OCI-LY7 (cell line): ENCODE measurements around the gene SDK2. TPM values are rescaled to one million over a fixed set of nuclear protein-coding genes. Genes with fewer than 3 reads are reported as not detected.

Experiments
- BruUV-seq: library from RNA; stranded (reverse); fragments of 400-500 nt; replicated peaks from 2 replicates; lab custom pipeline; 2021; lab: Mats Ljungman, UMichigan
- CTCF ChIA-PET: fragments of 300-600 bp; sonication (Branson Sonifier 250); formaldehyde crosslinking; loops from one replicate; lab custom pipeline; 2022; ENCODE audit warnings: antibody characterized with exemption; ENCODE audit not compliant: unreplicated experiment; lab: Charles Lee
- POLR2A ChIA-PET: fragments of 300-600 bp; sonication (Branson Sonifier 250); formaldehyde crosslinking; loops from one replicate; lab custom pipeline; 2022; ENCODE audit warnings: antibody characterized with exemption; lab: Charles Lee
- DNase-seq: peaks from one replicate; pipeline ENCODE4 v3.0.0-alpha.2; 2015; ENCODE audit warnings: low spot score
- H2AFZ ChIP-seq: fragments of 200-600 bp; sonication (generic), shearing (Covaris generic); 2 replicates; pipeline ENCODE4 v1.6.1; 2014; ENCODE audit warnings: mild to moderate bottlenecking, antibody characterized with exemption, low read length, moderate library complexity
- H3K27ac ChIP-seq: fragments of 200-600 bp; sonication (generic); 2 replicates; pipeline ENCODE4 v1.5.1; 2014; ENCODE audit warnings: mixed run types, low read depth, mild to moderate bottlenecking, moderate library complexity, low read length, inconsistent platforms; ENCODE audit not compliant: poor library complexity, severe bottlenecking
- H3K36me3 ChIP-seq: fragments of 200-600 bp; sonication (generic); 2 replicates; pipeline ENCODE4 v1.6.1; 2014; ENCODE audit warnings: mild to moderate bottlenecking, antibody characterized with exemption, low read length, moderate library complexity, mixed read lengths; ENCODE audit not compliant: insufficient read depth
- H3K4me1 ChIP-seq: fragments of 200-600 bp; sonication (generic); 2 replicates; pipeline ENCODE4 v1.5.1; 2014; ENCODE audit warnings: mild to moderate bottlenecking, low read length; ENCODE audit not compliant: insufficient read depth, poor library complexity, severe bottlenecking
- H3K4me2 ChIP-seq: fragments of 200-600 bp; sonication (generic); 2 replicates; pipeline ENCODE4 v1.6.1; 2014; ENCODE audit warnings: mild to moderate bottlenecking, low read length
- H3K4me3 ChIP-seq: fragments of 200-600 bp; sonication (generic); 2 replicates; pipeline ENCODE4 v1.5.1; 2014; ENCODE audit warnings: mild to moderate bottlenecking, low read depth, low read length; ENCODE audit not compliant: poor library complexity, severe bottlenecking
- H3K79me2 ChIP-seq: fragments of 200-600 bp; sonication (generic); 2 replicates; pipeline ENCODE4 v1.6.1; 2016; ENCODE audit warnings: low read depth, mild to moderate bottlenecking, low read length, moderate library complexity, mixed read lengths; ENCODE audit not compliant: insufficient read depth
- H3K9me2 ChIP-seq: fragments of 200-600 bp; sonication (generic); 2 replicates; pipeline ENCODE4 v1.6.1; 2016; ENCODE audit warnings: mild to moderate bottlenecking, low read length, mixed read lengths; ENCODE audit not compliant: insufficient read depth
- H3K9me3 ChIP-seq: fragments of 200-600 bp; sonication (generic); 2 replicates; pipeline ENCODE4 v1.6.1; 2014; ENCODE audit warnings: mild to moderate bottlenecking, mixed run types, low read length, mixed read lengths
- H4K20me1 ChIP-seq: fragments of 200-600 bp; sonication (generic); 2 replicates; pipeline ENCODE4 v1.6.1; 2014; ENCODE audit warnings: mild to moderate bottlenecking, antibody characterized with exemption, low read length, moderate library complexity, mixed read lengths; ENCODE audit not compliant: insufficient read depth
- EZH2phosphoT487 ChIP-seq: fragments of 200-600 bp; sonication (generic); IDR thresholded peaks from 2 replicates; pipeline ENCODE4 v1.6.1; 2018; ENCODE audit warnings: low read depth, borderline replicate concordance, mild to moderate bottlenecking, mixed run types, antibody characterized with exemption, low read length, moderate library complexity, mixed read lengths
- intact Hi-C: fragments of 100-400 bp; cut with micrococcal nuclease; formaldehyde crosslinking; loops from one replicate; pipeline ENCODE4 v1.10.0; 2022; ENCODE audit not compliant: unreplicated experiment
- total RNA-seq, 2 experiments: library from RNA; depleted of rRNA in 1 of 2; stranded (reverse); fragments of >200 nt in 1 of 2; shearing (Covaris generic) in 1 of 2; gene quantifications; 2 replicates each; pipeline ENCODE4 v1.2.3, GENCODE V29; 2014 to 2022
- TF ChIP-seq, protein P1 (sequence below): fragments of 200-600 bp; sonication (generic); conservative IDR thresholded peaks from 2 replicates; pipeline ENCODE4 v1.5.1; 2014; ENCODE audit warnings: mild to moderate bottlenecking, antibody characterized with exemption, low read length, moderate library complexity, mixed read lengths

The SDK2 gene
- total RNA-seq, 2 experiments from 2014 or later, result 0.32 to 1.8 TPM

DNA sequence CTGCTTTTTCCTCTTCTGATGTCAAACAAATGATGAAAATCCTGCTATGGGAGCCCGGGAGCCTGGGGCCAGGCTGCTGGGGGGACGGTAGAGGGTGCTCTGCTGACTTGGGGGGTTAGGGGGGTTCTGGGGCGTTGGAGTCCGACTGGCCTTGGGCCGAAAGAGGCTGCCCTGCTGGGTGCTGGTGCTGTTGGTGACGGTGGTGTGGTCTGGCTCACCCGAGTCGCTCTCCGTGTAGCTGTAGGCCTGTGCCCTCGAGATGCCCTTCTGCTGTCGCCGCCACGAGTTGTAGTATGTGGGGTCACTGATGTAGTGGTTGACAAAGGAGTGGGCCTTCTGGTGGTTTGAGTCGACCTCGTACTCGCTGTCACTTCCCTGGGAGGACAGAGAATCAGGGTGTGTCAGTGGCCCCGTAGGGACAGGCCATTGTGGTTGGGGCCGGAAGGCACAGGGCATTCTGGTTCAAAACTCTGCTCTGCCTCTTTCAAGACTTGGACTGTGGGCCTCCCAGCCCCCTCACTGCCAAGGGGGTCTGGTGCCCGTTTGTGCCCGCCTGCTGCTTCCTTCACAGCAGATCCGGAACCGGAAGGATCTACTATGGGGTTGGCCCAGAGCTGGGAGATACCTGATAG lies 305.6 kb downstream of the SDK2 start:
- Histone ChIP-seq H3K27ac (no peak overlapping the region), H3K4me1 (no peaks in the 10 kb centered on the region), H2AFZ (no peak overlapping the region), H3K36me3 (no peaks in the 10 kb centered on the region), H3K9me2 (no peaks in the 10 kb centered on the region), H3K4me2 (no peak overlapping the region), H3K4me3 (no peak overlapping the region), H3K9me3 (no peaks in the 10 kb centered on the region), H3K79me2 (no peaks in the 10 kb centered on the region), H4K20me1 (no peaks in the 10 kb centered on the region)
- DNase-seq, result no peak
- intact Hi-C loops, result no loop called here
- CTCF ChIA-PET, result no interaction called here
- BruUV-seq, result no TSS peak
- no peak for TF ChIP-seq EZH2phosphoT487
- TF ChIP-seq, protein P1, sequence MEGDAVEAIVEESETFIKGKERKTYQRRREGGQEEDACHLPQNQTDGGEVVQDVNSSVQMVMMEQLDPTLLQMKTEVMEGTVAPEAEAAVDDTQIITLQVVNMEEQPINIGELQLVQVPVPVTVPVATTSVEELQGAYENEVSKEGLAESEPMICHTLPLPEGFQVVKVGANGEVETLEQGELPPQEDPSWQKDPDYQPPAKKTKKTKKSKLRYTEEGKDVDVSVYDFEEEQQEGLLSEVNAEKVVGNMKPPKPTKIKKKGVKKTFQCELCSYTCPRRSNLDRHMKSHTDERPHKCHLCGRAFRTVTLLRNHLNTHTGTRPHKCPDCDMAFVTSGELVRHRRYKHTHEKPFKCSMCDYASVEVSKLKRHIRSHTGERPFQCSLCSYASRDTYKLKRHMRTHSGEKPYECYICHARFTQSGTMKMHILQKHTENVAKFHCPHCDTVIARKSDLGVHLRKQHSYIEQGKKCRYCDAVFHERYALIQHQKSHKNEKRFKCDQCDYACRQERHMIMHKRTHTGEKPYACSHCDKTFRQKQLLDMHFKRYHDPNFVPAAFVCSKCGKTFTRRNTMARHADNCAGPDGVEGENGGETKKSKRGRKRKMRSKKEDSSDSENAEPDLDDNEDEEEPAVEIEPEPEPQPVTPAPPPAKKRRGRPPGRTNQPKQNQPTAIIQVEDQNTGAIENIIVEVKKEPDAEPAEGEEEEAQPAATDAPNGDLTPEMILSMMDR, result no peak
- POLR2A ChIA-PET, result interaction anchor here (0.5 to 0.7 kb wide), 2 partner anchors 903 to 1855 kb away, joined by 3 to 4 read pairs; no protein-coding TSS in a partner anchor

- Histone ChIP-seq H3K9me2 (no peaks in the 10 kb centered on the region), H3K4me1 (no peaks in the 10 kb centered on the region), H3K4me3 (no peak overlapping the region), H4K20me1 (no peaks in the 10 kb centered on the region), H3K4me2 (no peak overlapping the region), H3K27ac (no peak overlapping the region), H3K79me2 (no peaks in the 10 kb centered on the region), H3K36me3 (no peaks in the 10 kb centered on the region), H2AFZ (no peak overlapping the region), H3K9me3 (no peaks in the 10 kb centered on the region)
- no peak for DNase-seq
- intact Hi-C loops, result no loop called here
- BruUV-seq, result no TSS peak
- TF ChIP-seq EZH2phosphoT487, result no peak
- TF ChIP-seq, protein P1, result no peak
- ChIA-PET POLR2A (no interaction called here), CTCF (no interaction called here)
Measured at GRCh38 chr17:73338050-73338521, 306.2 kb downstream of the SDK2 start.

DNA sequence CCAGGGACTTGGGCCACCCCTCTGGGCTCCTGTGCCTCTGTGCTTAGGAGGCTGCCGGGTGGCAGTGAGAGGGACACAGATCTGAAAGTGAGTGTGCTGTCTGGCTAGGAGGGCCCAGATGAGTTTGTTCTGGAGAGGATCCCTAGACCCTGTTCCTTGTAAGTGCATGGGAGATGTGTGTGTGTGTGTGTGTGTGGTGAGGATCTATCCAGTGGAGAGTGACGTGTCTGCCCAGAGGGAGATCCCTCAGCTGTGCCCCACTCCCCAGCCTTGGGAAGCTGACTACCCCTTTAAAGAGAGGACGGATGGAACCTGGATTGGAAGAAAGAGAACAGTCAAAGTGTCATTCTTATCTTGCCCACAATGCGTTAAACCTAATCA lies 306.9 kb downstream of the SDK2 start:
- no peak overlapping the region for H2AFZ ChIP-seq
- no peak for DNase-seq
- no peaks in the 10 kb centered on the region for H3K79me2 ChIP-seq
- no peaks in the 10 kb centered on the region for H3K9me3 ChIP-seq
- H3K36me3 ChIP-seq, result no peaks in the 10 kb centered on the region
- TF ChIP-seq, protein P1, result no peak
- TF ChIP-seq EZH2phosphoT487, result no peak
- CTCF ChIA-PET, result no interaction called here
- H3K9me2 ChIP-seq, result no peaks in the 10 kb centered on the region
- intact Hi-C loops, result no loop called here
- no peaks in the 10 kb centered on the region for H3K4me1 ChIP-seq
- H3K4me2 ChIP-seq, result no peak overlapping the region
- no TSS peak for BruUV-seq
- H3K27ac ChIP-seq, result no peak overlapping the region
- POLR2A ChIA-PET, result no interaction called here
- H4K20me1 ChIP-seq, result no peaks in the 10 kb centered on the region
- H3K4me3 ChIP-seq, result no peak overlapping the region
